ENCODE data around the gene RPL15.
"Not testable (repeated sequence)": the region's sequence is repeated elsewhere in the genome, so short reads cannot be mapped to it uniquely, and the experiment has no call there.

Gene RPL15

GRCh38 chr3:23889950-23890349 is 27.0 kb upstream of the RPL15 start:
- DNase-seq = no peak

- DNase-seq = no peak
Measured at GRCh38 chr3:23894254-23895061, 22.5 kb upstream of the RPL15 start.

- DNase-seq = no peak
Measured at GRCh38 chr3:23895181-23895580, 21.8 kb upstream of the RPL15 start.

- no peak for DNase-seq
Measured at GRCh38 chr3:23900744-23901143, 16.2 kb upstream of the RPL15 start.

GRCh38 chr3:23904545-23904944 is 12.4 kb upstream of the RPL15 start:
- DNase-seq = no peak

GRCh38 chr3:23909341-23909740 is 7.6 kb upstream of the RPL15 start:
- no peak for DNase-seq

GRCh38 chr3:23911397-23911796 is 5.5 kb upstream of the RPL15 start:
- no peak for DNase-seq

GRCh38 chr3:23912335-23912734 is 4.6 kb upstream of the RPL15 start:
- DNase-seq = not testable (repeated sequence)

GRCh38 chr3:23913182-23913581 is 3.8 kb upstream of the RPL15 start:
- DNase-seq = no peak

- no peak for DNase-seq
Measured at GRCh38 chr3:23913873-23914743, 2.8 kb upstream of the RPL15 start.

- no peak for DNase-seq
Measured at GRCh38 chr3:23915537-23916108, 1.3 kb upstream of the RPL15 start.

GRCh38 chr3:23916152-23916885 is 613 bp upstream of the RPL15 start:
- no peak for DNase-seq

GRCh38 chr3:23917679-23918303 is 859 bp downstream of the RPL15 start:
- DNase-seq = not testable (repeated sequence)

GRCh38 chr3:23918331-23918730 is 1.4 kb downstream of the RPL15 start:
- not testable (repeated sequence) for DNase-seq

GRCh38 chr3:23919628-23920027 is 2.7 kb downstream of the RPL15 start:
- DNase-seq = no peak

GRCh38 chr3:23920151-23920655 is 3.3 kb downstream of the RPL15 start:
- DNase-seq = no peak

- no peak for DNase-seq
Measured at GRCh38 chr3:23921052-23921511, 4.2 kb downstream of the RPL15 start.

GRCh38 chr3:23923786-23924185 is 6.9 kb downstream of the RPL15 start:
- DNase-seq = no peak

GRCh38 chr3:23926246-23926645 is 9.3 kb downstream of the RPL15 start:
- no peak for DNase-seq

- no peak for DNase-seq
Measured at GRCh38 chr3:23926736-23927135, 9.8 kb downstream of the RPL15 start.

- no peak for DNase-seq
Measured at GRCh38 chr3:23928524-23928923, 11.6 kb downstream of the RPL15 start.

- no peak for DNase-seq
Measured at GRCh38 chr3:23931597-23931996, 14.7 kb downstream of the RPL15 start.
